GM12878 (cell line): ENCODE data around the gene TRIM71.

Experiments used
- CTCF ChIP-seq, 3 experiments: IDR thresholded peaks in 2 of 3; conservative IDR thresholded peaks in 1 of 3; 2 replicates each; pipeline ENCODE4 v1.5.1; 2011; ENCODE audit warnings: low read depth in 3 of 3, low read length in 3 of 3, mild to moderate bottlenecking in 3 of 3, control low read depth in 2 of 3, moderate library complexity in 2 of 3, inconsistent platforms in 1 of 3, mixed read lengths in 1 of 3; ENCODE audit not compliant: control insufficient read depth in 2 of 3, insufficient read depth in 1 of 3; ENCODE audit errors: extremely low read depth in 1 of 3
- FOXK2 ChIP-seq: fragments of 450-650 bp; IDR thresholded peaks from 2 replicates; pipeline ENCODE4 v1.6.1; 2017; ENCODE audit warnings: mild to moderate bottlenecking, moderate library complexity
- ZBTB4 ChIP-seq: fragments of 450-650 bp; formaldehyde crosslinking; IDR thresholded peaks from 2 replicates; pipeline ENCODE4 v1.4.0; 2022; ENCODE audit warnings: mild to moderate bottlenecking, moderate library complexity

GRCh38 chr3:32837366-32837765, 19.6 kb downstream of the TRIM71 start:
- TF ChIP-seq CTCF (IDR thresholded peaks at IDR 0.05 in 2 of 3, conservative IDR thresholded peaks at IDR 0.05 in 1 of 3; ENCODE audit: control insufficient read depth in 2 of 3, extremely low read depth in 1 of 3, insufficient read depth in 1 of 3, low read depth in 3 of 3, low read length in 3 of 3) (no peak), ZBTB4 (no peak), FOXK2 (no peak)
